GM18868 (cell line): Measurements from ENCODE around the gene SPATA22.
"Not testable (repeated sequence)": the region's sequence is repeated elsewhere in the genome, so short reads cannot be mapped to it uniquely, and the experiment has no call there.

Source experiments
- ATAC-seq: cut with Tn5 transposase; IDR thresholded peaks from one replicate; pipeline ENCODE4 v1.9.1; 2021; ENCODE audit warnings: mild to moderate bottlenecking, moderate library complexity; ENCODE audit not compliant: unreplicated experiment

The SPATA22 gene

GRCh38 chr17:3471599-3471998, at the start of gene SPATA22:
SPATA22 (minus strand) TSS chr17:3471819; CDS start chr17:3469325, 2,494 bp downstream.
- ATAC-seq = no peak

- ATAC-seq = not testable (repeated sequence)
Measured at GRCh38 chr17:3519472-3519871, 47.9 kb upstream of the SPATA22 start.

GRCh38 chr17:3514873-3515272, 43.3 kb upstream of the SPATA22 start:
- ATAC-seq = no peak

- ATAC-seq = not testable (repeated sequence)
Measured at GRCh38 chr17:3514167-3514566, 42.5 kb upstream of the SPATA22 start.

- no peak for ATAC-seq
Measured at GRCh38 chr17:3513305-3514035, 41.9 kb upstream of the SPATA22 start.

GRCh38 chr17:3512505-3513171, 41.0 kb upstream of the SPATA22 start:
- no peak for ATAC-seq

- ATAC-seq = no peak
Measured at GRCh38 chr17:3511852-3512504, 40.4 kb upstream of the SPATA22 start.

- no peak for ATAC-seq
Measured at GRCh38 chr17:3510090-3510489, 38.5 kb upstream of the SPATA22 start.

GRCh38 chr17:3507869-3508268, 36.2 kb upstream of the SPATA22 start:
- ATAC-seq = no peak

GRCh38 chr17:3507071-3507470, 35.5 kb upstream of the SPATA22 start:
- no peak for ATAC-seq

- no peak for ATAC-seq
Measured at GRCh38 chr17:3506054-3506453, 34.4 kb upstream of the SPATA22 start.

GRCh38 chr17:3505008-3505407, 33.4 kb upstream of the SPATA22 start:
- no peak for ATAC-seq

- ATAC-seq = no peak
Measured at GRCh38 chr17:3503285-3503684, 31.7 kb upstream of the SPATA22 start.

GRCh38 chr17:3502466-3502865, 30.8 kb upstream of the SPATA22 start:
- ATAC-seq = no peak

GRCh38 chr17:3501344-3501743, 29.7 kb upstream of the SPATA22 start:
- no peak for ATAC-seq

- no peak for ATAC-seq
Measured at GRCh38 chr17:3497101-3497500, 25.5 kb upstream of the SPATA22 start.

GRCh38 chr17:3485481-3486068, 14.0 kb upstream of the SPATA22 start:
- no peak for ATAC-seq

- no peak for ATAC-seq
Measured at GRCh38 chr17:3482852-3483251, 11.2 kb upstream of the SPATA22 start.

- no peak for ATAC-seq
Measured at GRCh38 chr17:3479988-3480387, 8.4 kb upstream of the SPATA22 start.

GRCh38 chr17:3475812-3476610, 4.4 kb upstream of the SPATA22 start, which contains the start of gene ASPA:
ASPA (plus strand) TSS chr17:3475997; CDS start chr17:3476160, 163 bp downstream.
- no peak for ATAC-seq

GRCh38 chr17:3475251-3475685, 3.6 kb upstream of the SPATA22 start:
- no peak for ATAC-seq
